Esophagus muscularis mucosa (tissue), 4 donors: Measurements from ENCODE around the gene GTPBP6. TPM values are rescaled to one million over a fixed set of nuclear protein-coding genes. Genes with fewer than 3 reads are reported as not detected.

Experiments
- DNase-seq: peaks from one replicate; pipeline ENCODE4 v3.0.0-alpha.2; 2017; ENCODE audit errors: extremely low spot score
- H3K27ac ChIP-seq, 4 donors: fragments of 200-600 bp; sonication (generic); replicated peaks in 1 of 4; 1 replicate in 3 of 4; 2 replicates in 1 of 4; pipeline ENCODE4 v1.5.1; 2016 to 2019; ENCODE audit warnings: mild to moderate bottlenecking in 1 of 4
- H3K27me3 ChIP-seq, 4 donors: fragments of 200-600 bp; sonication (generic); one replicate each; pipeline versions ENCODE4 v1.5.1 to v1.6.0; 2016 to 2019
- H3K36me3 ChIP-seq, 4 donors: fragments of 200-600 bp; sonication (generic); one replicate each; pipeline ENCODE4 v1.5.1; 2016 to 2019
- H3K4me1 ChIP-seq, 4 donors: fragments of 200-600 bp; sonication (generic); one replicate each; pipeline ENCODE4 v1.5.1; 2016 to 2019
- H3K4me3 ChIP-seq, 4 donors: fragments of 200-600 bp; sonication (generic); 1 replicate in 2 of 4; 2 replicates in 2 of 4; pipeline ENCODE4 v1.5.1; 2016 to 2019; ENCODE audit warnings: mild to moderate bottlenecking in 4 of 4, moderate library complexity in 1 of 4
- H3K9me3 ChIP-seq, 4 donors: fragments of 200-600 bp; sonication (generic); 1 replicate in 3 of 4; 2 replicates in 1 of 4; pipeline ENCODE4 v1.5.1; 2016 to 2019
- CTCF ChIP-seq, 3 experiments: fragments of 200-600 bp in 2 of 3; fragments of 450-650 bp in 1 of 3; sonication (generic) in 2 of 3; IDR thresholded peaks; one replicate each; pipeline ENCODE4 v1.5.1; 2017 to 2019; ENCODE audit warnings: antibody characterized with exemption in 3 of 3, mild to moderate bottlenecking in 2 of 3, moderate library complexity in 1 of 3
- EP300 ChIP-seq: sonication (generic); formaldehyde crosslinking; IDR thresholded peaks from one replicate; pipeline ENCODE4 v1.6.1; 2017; ENCODE audit warnings: antibody characterized with exemption
- POLR2A ChIP-seq: fragments of 450-650 bp; IDR thresholded peaks from one replicate; pipeline ENCODE4 v1.6.1; 2017; ENCODE audit warnings: antibody characterized with exemption, moderate library complexity, mild to moderate bottlenecking, low read depth
- POLR2AphosphoS5 ChIP-seq, 2 donors: sonication (generic); formaldehyde crosslinking; IDR thresholded peaks; one replicate each; pipeline ENCODE4 v1.6.1; 2017; ENCODE audit warnings: antibody characterized with exemption in 2 of 2
- WGBS: methylation state at CpG from one replicate; pipeline ENCODE4 v1.1.5; 2018; 5-methylcytosine and 5-hydroxymethylcytosine counted together
- intact Hi-C: fragments of 100-400 bp; cut with DNase I; formaldehyde crosslinking; loops from one replicate; pipeline ENCODE4 v1.15.1; 2023
- total RNA-seq, 4 donors: library from RNA; depleted of rRNA; stranded (reverse); fragments of >200 nt; gene quantifications; one replicate each; pipeline versions ENCODE4 v1.1.0 to v1.2.1, GENCODE V29; 2016

The GTPBP6 gene
- total RNA-seq, 4 donors from 2014 or later, result 31.6 to 61.4 (median 55.5) TPM

GRCh38 chrX:358651-359143 lies 40.1 kb upstream of the GTPBP6 start:
- Histone ChIP-seq H3K27ac (no peak overlapping the region), H3K4me3 (no peak overlapping the region), H3K36me3 (peaks cover 0 to 40% (median 27%) of the 10 kb centered on the region in 4 donors), H3K9me3 (peaks cover 0 to 28% (median 12%) of the 10 kb centered on the region in 4 donors), H3K4me1 (no peaks in the 10 kb centered on the region), H3K27me3 (no peaks in the 10 kb centered on the region)
- TF ChIP-seq EP300 (no peak), POLR2A (no peak), CTCF (IDR thresholded peaks at IDR 0.05) (no peak), POLR2AphosphoS5 (IDR thresholded peaks at IDR 0.05) (no peak)
- WGBS, result 90% methylated on average over 44 of the region's 49 CpGs
- intact Hi-C loops, result no loop called here
- no peak for DNase-seq

GRCh38 chrX:357693-358471 lies 39.3 kb upstream of the GTPBP6 start:
- no peak for TF ChIP-seq POLR2A
- no peak for TF ChIP-seq POLR2AphosphoS5 (IDR thresholded peaks at IDR 0.05)
- H3K9me3 ChIP-seq, result peaks cover 0 to 28% (median 12%) of the 10 kb centered on the region in 4 donors
- H3K4me1 ChIP-seq, result no peaks in the 10 kb centered on the region
- no peaks in the 10 kb centered on the region for H3K27me3 ChIP-seq
- DNase-seq, result no peak
- intact Hi-C loops, result no loop called here
- 86% methylated on average over 37 of the region's 48 CpGs for WGBS
- no peak overlapping the region for H3K4me3 ChIP-seq
- no peak overlapping the region for H3K27ac ChIP-seq
- H3K36me3 ChIP-seq, result peaks cover 0 to 40% (median 27%) of the 10 kb centered on the region in 4 donors

- Histone ChIP-seq H3K9me3 (peaks cover 0 to 28% (median 12%) of the 10 kb centered on the region in 4 donors), H3K27ac (no peak overlapping the region), H3K36me3 (peaks cover 0 to 46% (median 29%) of the 10 kb centered on the region in 4 donors), H3K27me3 (no peaks in the 10 kb centered on the region), H3K4me3 (no peak overlapping the region), H3K4me1 (no peaks in the 10 kb centered on the region)
- intact Hi-C loops, result no loop called here
- TF ChIP-seq POLR2AphosphoS5 (IDR thresholded peaks at IDR 0.05) (no peak), CTCF (IDR thresholded peaks at IDR 0.05) (no peak), POLR2A (no peak), EP300 (no peak)
- 85% methylated on average over 14 of the region's 14 CpGs for WGBS
- no peak for DNase-seq
Observed at GRCh38 chrX:357035-357692, 38.6 kb upstream of the GTPBP6 start.

GRCh38 chrX:356385-357034 lies 37.9 kb upstream of the GTPBP6 start:
- TF ChIP-seq POLR2AphosphoS5 (IDR thresholded peaks at IDR 0.05) (no peak), POLR2A (no peak), EP300 (no peak), CTCF (IDR thresholded peaks at IDR 0.05) (no peak)
- Histone ChIP-seq H3K27me3 (no peaks in the 10 kb centered on the region), H3K4me3 (no peak overlapping the region), H3K27ac (no peak overlapping the region), H3K36me3 (peaks cover 0 to 47% (median 32%) of the 10 kb centered on the region in 4 donors), H3K9me3 (peaks cover 0 to 28% (median 12%) of the 10 kb centered on the region in 4 donors), H3K4me1 (no peaks in the 10 kb centered on the region)
- intact Hi-C loops, result no loop called here
- 90% methylated on average over 17 of the region's 17 CpGs for WGBS
- no peak for DNase-seq
